T47D (cell line): ENCODE results near the gene KCNK17.

ENCODE experiments used
- DNase-seq, 2 experiments: peaks; one replicate each; pipeline versions ENCODE4 v3.0.0 to v3.0.0-alpha.2; 2011 to 2012; ENCODE audit warnings: low read depth in 1 of 2, low spot score in 1 of 2
- JUND ChIP-seq: IDR thresholded peaks from 2 replicates; pipeline ENCODE4 v1.6.1; 2012; ENCODE audit warnings: low read depth
- in situ Hi-C: cut with HindIII; loops from 2 replicates; pipeline ENCODE4 v1.10.0; 2016; ENCODE audit warnings: low sequenced_read_pairs, low pct_unique_long_range_greater_than_20kb

The KCNK17 gene

GRCh38 chr6:39343396-39343870 is 29.2 kb upstream of the KCNK17 start:
- no peak for TF ChIP-seq JUND
- in situ Hi-C loops = no loop called here
- no peak for DNase-seq

GRCh38 chr6:39342692-39343395 is 28.6 kb upstream of the KCNK17 start:
- TF ChIP-seq JUND = no peak
- DNase-seq = no peak
- in situ Hi-C loops = no loop called here

- in situ Hi-C loops = no loop called here
- no peak for TF ChIP-seq JUND
Observed at GRCh38 chr6:39341937-39342336, 27.7 kb upstream of the KCNK17 start.

GRCh38 chr6:39341352-39341751 is 27.1 kb upstream of the KCNK17 start:
- in situ Hi-C loops = no loop called here
- TF ChIP-seq JUND = no peak
- no peak for DNase-seq

More at GRCh38 chr6:39341937-39342336, 27.7 kb upstream of the KCNK17 start:
- no peak for DNase-seq

- DNase-seq = no peak
- TF ChIP-seq JUND = no peak
- in situ Hi-C loops = no loop called here
Observed at GRCh38 chr6:39339868-39340550, 25.8 kb upstream of the KCNK17 start.

- in situ Hi-C loops = no loop called here
- no peak for TF ChIP-seq JUND
- DNase-seq = no peak
Observed at GRCh38 chr6:39339096-39339867, 25.1 kb upstream of the KCNK17 start.

- in situ Hi-C loops = no loop called here
- no peak for TF ChIP-seq JUND
- DNase-seq = no peak
Observed at GRCh38 chr6:39338397-39338796, 24.2 kb upstream of the KCNK17 start.

GRCh38 chr6:39335780-39336545 is 21.7 kb upstream of the KCNK17 start:
- in situ Hi-C loops = no loop called here
- DNase-seq = no peak
- TF ChIP-seq JUND = no peak

- in situ Hi-C loops = no loop called here
- no peak for DNase-seq
- no peak for TF ChIP-seq JUND
Observed at GRCh38 chr6:39333644-39334438, 19.6 kb upstream of the KCNK17 start.

GRCh38 chr6:39330476-39330875 is 16.3 kb upstream of the KCNK17 start:
- TF ChIP-seq JUND = no peak
- in situ Hi-C loops = no loop called here
- DNase-seq = peak in 1 of 2 experiments; percentile 40

- no peak for TF ChIP-seq JUND
- in situ Hi-C loops = no loop called here
- DNase-seq = no peak
Observed at GRCh38 chr6:39330057-39330456, 15.8 kb upstream of the KCNK17 start.
